Lower leg skin (tissue), 4 donors: ENCODE measurements around the gene SCAF1. TPM values are rescaled to one million over a fixed set of nuclear protein-coding genes. Genes with fewer than 3 reads are reported as not detected.

Experiments used
- DNase-seq, 2 donors: peaks; one replicate each; pipeline ENCODE4 v3.0.0-alpha.2; 2019; ENCODE audit warnings: low spot score in 2 of 2
- H3K4me3 ChIP-seq: fragments of 200-600 bp; sonication (generic); 2 replicates; pipeline ENCODE4 v1.5.1; 2017; ENCODE audit warnings: mild to moderate bottlenecking, low read depth; ENCODE audit not compliant: poor library complexity, severe bottlenecking
- CTCF ChIP-seq, 3 donors: fragments of 450-650 bp; IDR thresholded peaks; one replicate each; pipeline ENCODE4 v1.5.1; 2016; ENCODE audit warnings: antibody characterized with exemption in 3 of 3, mild to moderate bottlenecking in 3 of 3, moderate library complexity in 2 of 3
- POLR2A ChIP-seq, 2 donors: fragments of 450-650 bp; IDR thresholded peaks; one replicate each; pipeline ENCODE4 v1.6.1; 2016 to 2017; ENCODE audit warnings: antibody characterized with exemption in 2 of 2, mild to moderate bottlenecking in 1 of 2, moderate library complexity in 1 of 2
- WGBS, 2 donors: methylation state at CpG; one replicate each; pipeline ENCODE4 v1.1.5; 2018; 5-methylcytosine and 5-hydroxymethylcytosine counted together
- intact Hi-C: fragments of 100-400 bp; cut with DNase I; formaldehyde crosslinking; loops from one replicate; pipeline ENCODE4 v1.15.0; 2023; ENCODE audit warnings: low total_unique reads
- total RNA-seq, 4 donors: library from RNA; depleted of rRNA; stranded (reverse); fragments of >200 nt; gene quantifications; one replicate each; pipeline ENCODE4 v1.1.0, GENCODE V29; 2016

Gene SCAF1
- total RNA-seq, 4 donors from 2014 or later, result 28.6 to 54.3 (median 33.7) TPM

GRCh38 chr19:49696115-49696514 lies 54.1 kb downstream of the SCAF1 start:
- DNase-seq, result no peak
- intact Hi-C loops, result no loop called here
- no peak for TF ChIP-seq CTCF (IDR thresholded peaks at IDR 0.05)
- no peak for TF ChIP-seq POLR2A (IDR thresholded peaks at IDR 0.05)
- H3K4me3 ChIP-seq, result no peak overlapping the region
- 83 to 93% methylated on average over 6 of the region's 6 CpGs for WGBS, 2 donors

- intact Hi-C loops, result no loop called here
- H3K4me3 ChIP-seq, result no peak overlapping the region
- DNase-seq, result no peak
- 96 to 97% methylated on average over 7 of the region's 7 CpGs for WGBS, 2 donors
- TF ChIP-seq POLR2A (IDR thresholded peaks at IDR 0.05) (no peak), CTCF (IDR thresholded peaks at IDR 0.05) (no peak)
Observed at GRCh38 chr19:49696865-49697264, 54.9 kb downstream of the SCAF1 start.

GRCh38 chr19:49699364-49699763 lies 57.4 kb downstream of the SCAF1 start:
- WGBS, 2 donors, result 84 to 90% methylated on average over 5 of the region's 5 CpGs
- H3K4me3 ChIP-seq, result no peak overlapping the region
- DNase-seq, result no peak
- intact Hi-C loops, result no loop called here
- TF ChIP-seq CTCF (IDR thresholded peaks at IDR 0.05) (no peak), POLR2A (IDR thresholded peaks at IDR 0.05) (no peak)

GRCh38 chr19:49700563-49700962 lies 58.6 kb downstream of the SCAF1 start:
- H3K4me3 ChIP-seq, result no peak overlapping the region
- TF ChIP-seq POLR2A (IDR thresholded peaks at IDR 0.05) (no peak), CTCF (IDR thresholded peaks at IDR 0.05) (no peak)
- 64 to 66% methylated on average over 11 of the region's 11 CpGs for WGBS, 2 donors
- DNase-seq, result no peak
- intact Hi-C loops, result no loop called here

- 51 to 52% methylated on average over 31 to 40 of the region's 40 CpGs for WGBS, 2 donors
- intact Hi-C loops, result no loop called here
- DNase-seq, result no peak
- no peak overlapping the region for H3K4me3 ChIP-seq
- TF ChIP-seq CTCF (IDR thresholded peaks at IDR 0.05) (no peak), POLR2A (IDR thresholded peaks at IDR 0.05) (no peak)
Observed at GRCh38 chr19:49701271-49701786, 59.3 kb downstream of the SCAF1 start.
